Calu3 (cell line): ENCODE results near the gene FURIN. TPM values are rescaled to one million over a fixed set of nuclear protein-coding genes. Genes with fewer than 3 reads are reported as not detected.

Experiments used
- Bru-seq: library from RNA; stranded (reverse); fragments of 400-500 nt; gene quantifications from one replicate; lab custom pipeline; 2021; lab: Mats Ljungman, UMichigan
- BruChase-seq, 2 experiments: library from RNA; stranded (reverse); fragments of 400-500 nt; gene quantifications; one replicate each; lab custom pipeline; 2021; lab: Mats Ljungman, UMichigan
- BruUV-seq: library from RNA; stranded (reverse); fragments of 400-500 nt; replicated peaks from 2 replicates; lab custom pipeline; 2021; lab: Mats Ljungman, UMichigan
- CTCF ChIA-PET: fragments of 300-600 bp; sonication (Branson Sonifier 250); formaldehyde crosslinking; loops from one replicate; lab custom pipeline; 2022; ENCODE audit warnings: antibody characterized with exemption; lab: Charles Lee
- DNase-seq: peaks from one replicate; pipeline ENCODE4 v3.0.0; 2022
- H3K27ac Mint-ChIP-seq: one replicate; pipeline ENCODE4 v1.8.0; 2022; ENCODE audit warnings: mixed read lengths; ENCODE audit not compliant: unreplicated experiment
- H3K27me3 Mint-ChIP-seq: one replicate; pipeline ENCODE4 v1.8.0; 2022; ENCODE audit warnings: mixed read lengths; ENCODE audit not compliant: unreplicated experiment
- H3K36me3 Mint-ChIP-seq: one replicate; pipeline ENCODE4 v1.8.0; 2022; ENCODE audit warnings: mild to moderate bottlenecking, moderate library complexity, mixed read lengths; ENCODE audit not compliant: insufficient read depth, unreplicated experiment
- H3K4me1 Mint-ChIP-seq: one replicate; pipeline ENCODE4 v1.8.0; 2022; ENCODE audit warnings: mild to moderate bottlenecking, low read depth, mixed read lengths; ENCODE audit not compliant: unreplicated experiment
- H3K4me3 Mint-ChIP-seq: one replicate; pipeline ENCODE4 v1.8.0; 2022; ENCODE audit warnings: mild to moderate bottlenecking, low read depth, moderate library complexity, mixed read lengths; ENCODE audit not compliant: unreplicated experiment
- H3K9me3 Mint-ChIP-seq: one replicate; pipeline ENCODE4 v1.8.0; 2022; ENCODE audit warnings: low read depth, mixed read lengths; ENCODE audit not compliant: unreplicated experiment
- CTCF ChIP-seq: fragments of 200-600 bp; IDR thresholded peaks from one replicate; pipeline ENCODE4 v1.8.0; 2022; ENCODE audit warnings: antibody characterized with exemption; ENCODE audit not compliant: unreplicated experiment
- intact Hi-C: fragments of 100-400 bp; cut with micrococcal nuclease; formaldehyde crosslinking; loops from one replicate; pipeline ENCODE4 v1.10.0; 2022; ENCODE audit not compliant: unreplicated experiment
- long read RNA-seq: library from polyadenylated mRNA; stranded (forward); transcript quantifications from one replicate; pipeline ENCODE4 v2.0.0, GENCODE V29; 2022
- total RNA-seq: library from RNA; stranded (reverse); gene quantifications from 2 replicates; pipeline ENCODE4 v1.2.3, GENCODE V29; 2022

The FURIN gene
- 61.7 and 76.6 TPM in 2 replicates for total RNA-seq
- percentile 52 among the genes with signal in this experiment for Bru-seq, nascent RNA
- percentile 87 among the genes with signal in this experiment for BruChase-seq, experiment 1, labeled RNA remaining after a 6-hour chase
- percentile 78 among the genes with signal in this experiment for BruChase-seq, experiment 2, labeled RNA remaining after a 2-hour chase
- long read RNA-seq, full-length matches to known transcripts = 16 of 68 reads
- long read RNA-seq, partial matches to known transcripts = 48 of 68 reads
- long read RNA-seq, other reads (novel, unspliced or antisense) = 4 of 68 reads

- BruUV-seq = no TSS peak
- Mint-ChIP-seq H3K36me3 (peaks cover 41% of the 10 kb centered on the region), H3K27me3 (no peaks in the 10 kb centered on the region), H3K4me3 (no peak within 1 kb of the TSS), H3K9me3 (no peaks in the 10 kb centered on the region), H3K4me1 (peaks cover 57% of the 10 kb centered on the region), H3K27ac (peak within 1 kb of the TSS; percentile 85)
- no peak for TF ChIP-seq CTCF
- intact Hi-C loops = no loop called here
- DNase-seq = no peak
- CTCF ChIA-PET = no interaction called here
Observed at GRCh38 chr15:90868261-90868689, at the start of gene FURIN. Gene FURIN (plus strand): TSS chr15:90868588. CDS start chr15:90875741, 7,153 bp downstream.

GRCh38 chr15:90819390-90819789, 49.0 kb upstream of the FURIN start:
- intact Hi-C loops = loop anchor here (5.0 kb wide), 1 partner anchor 68 kb away; no protein-coding TSS in a partner anchor

GRCh38 chr15:90819850-90820249, 48.5 kb upstream of the FURIN start:
- no peak for TF ChIP-seq CTCF
- no peaks in the 10 kb centered on the region for H3K9me3 Mint-ChIP-seq
- no peak overlapping the region for H3K27ac Mint-ChIP-seq
- intact Hi-C loops = loop anchor here (5.0 kb wide), 1 partner anchor 67 kb away; no protein-coding TSS in a partner anchor
- CTCF ChIA-PET = no interaction called here
- no TSS peak for BruUV-seq
- no peaks in the 10 kb centered on the region for H3K36me3 Mint-ChIP-seq
- DNase-seq = no peak
- no peak overlapping the region for H3K4me3 Mint-ChIP-seq
- peaks cover 9% of the 10 kb centered on the region for H3K27me3 Mint-ChIP-seq
- peaks cover 9% of the 10 kb centered on the region for H3K4me1 Mint-ChIP-seq

More at GRCh38 chr15:90819390-90819789, 49.0 kb upstream of the FURIN start:
- Mint-ChIP-seq H3K4me1 (peaks cover 6% of the 10 kb centered on the region), H3K4me3 (no peak overlapping the region), H3K27ac (no peak overlapping the region), H3K27me3 (peaks cover 9% of the 10 kb centered on the region), H3K36me3 (no peaks in the 10 kb centered on the region), H3K9me3 (no peaks in the 10 kb centered on the region)
- CTCF ChIA-PET = interaction anchor here (0.8 kb wide), 1 partner anchor 24 kb away, joined by 3 read pairs; no protein-coding TSS in a partner anchor
- TF ChIP-seq CTCF = no peak
- BruUV-seq = no TSS peak
- DNase-seq = no peak

GRCh38 chr15:90820481-90820880, 47.9 kb upstream of the FURIN start:
- no TSS peak for BruUV-seq
- no peak for TF ChIP-seq CTCF
- Mint-ChIP-seq H3K4me1 (peaks cover 9% of the 10 kb centered on the region), H3K27ac (no peak overlapping the region), H3K4me3 (no peak overlapping the region), H3K27me3 (peaks cover 9% of the 10 kb centered on the region), H3K36me3 (no peaks in the 10 kb centered on the region), H3K9me3 (no peaks in the 10 kb centered on the region)
- DNase-seq = no peak
- intact Hi-C loops = no loop called here
- CTCF ChIA-PET = interaction anchor here (0.7 kb wide), 1 partner anchor 8 kb away, joined by 3 read pairs; no protein-coding TSS in a partner anchor
